ENCODE data around the gene G2E3. TPM values are rescaled to one million over a fixed set of nuclear protein-coding genes. Genes with fewer than 3 reads are reported as not detected.
"Not testable (repeated sequence)": the region's sequence is repeated elsewhere in the genome, so short reads cannot be mapped to it uniquely, and the experiment has no call there.

Gene G2E3
- total RNA-seq, 2 donors from 2014 or later, result 6.6 to 8.8 TPM

- H3K27me3 ChIP-seq, result no peaks in the 10 kb centered on the region
- intact Hi-C loops (cut with DNase I), result no loop called here
- H3K4me1 ChIP-seq, result peaks cover 14% of the 10 kb centered on the region
- no peak overlapping the region for H3K27ac ChIP-seq
- H3K9me3 ChIP-seq, result no peaks in the 10 kb centered on the region
- H3K4me3 ChIP-seq, result no peak overlapping the region
- TF ChIP-seq POLR2A (IDR thresholded peaks at IDR 0.05) (no peak), CTCF (IDR thresholded peaks at IDR 0.05) (no peak)
- DNase-seq (no peak), ATAC-seq (no peak)
- WGBS, 2 donors, result 70 to 85% methylated on average over 2 of the region's 2 CpGs
- no peaks in the 10 kb centered on the region for H3K36me3 ChIP-seq (replicated peaks in 1 of 2; ENCODE audit: insufficient read depth in 1 of 2, low read depth in 2 of 2)
These were observed 15.0 kb downstream of the G2E3 start for GRCh38 chr14:30573966-30574365.

GRCh38 chr14:30574777-30575176 lies 15.8 kb downstream of the G2E3 start:
- H3K27me3 ChIP-seq; H3K27ac ChIP-seq; intact Hi-C loops (cut with DNase I); ATAC-seq; DNase-seq; H3K9me3 ChIP-seq; H3K36me3 ChIP-seq (replicated peaks in 1 of 2; ENCODE audit: insufficient read depth in 1 of 2, low read depth in 2 of 2); H3K4me3 ChIP-seq: not testable (repeated sequence)
- WGBS, 2 donors, result 94% methylated on average over 3 of the region's 3 CpGs
- H3K4me1 ChIP-seq, result peaks cover 14% of the 10 kb centered on the region

- H3K9me3 ChIP-seq; DNase-seq; ATAC-seq; H3K27ac ChIP-seq; H3K4me3 ChIP-seq; H3K36me3 ChIP-seq (replicated peaks in 1 of 2; ENCODE audit: insufficient read depth in 1 of 2, low read depth in 2 of 2); H3K27me3 ChIP-seq; intact Hi-C loops (cut with DNase I): not testable (repeated sequence)
- H3K4me1 ChIP-seq, result peaks cover 14% of the 10 kb centered on the region
- 96 to 100% methylated on average over 1 of the region's 1 CpG for WGBS, 2 donors
These were observed 17.4 kb downstream of the G2E3 start for GRCh38 chr14:30576333-30576732.

GRCh38 chr14:30580616-30581282 lies 21.8 kb downstream of the G2E3 start:
- DNase-seq (no peak), ATAC-seq (no peak)
- Histone ChIP-seq H3K4me3 (no peak overlapping the region), H3K4me1 (no peaks in the 10 kb centered on the region), H3K36me3 (replicated peaks in 1 of 2; ENCODE audit: insufficient read depth in 1 of 2, low read depth in 2 of 2) (no peaks in the 10 kb centered on the region), H3K27ac (no peak overlapping the region), H3K9me3 (no peaks in the 10 kb centered on the region), H3K27me3 (no peaks in the 10 kb centered on the region)
- intact Hi-C loops (cut with DNase I), result no loop called here
- 87 to 89% methylated on average over 2 of the region's 2 CpGs for WGBS, 2 donors
- TF ChIP-seq CTCF (IDR thresholded peaks at IDR 0.05) (no peak), POLR2A (IDR thresholded peaks at IDR 0.05) (no peak)

- ATAC-seq (no peak), DNase-seq (no peak)
- Histone ChIP-seq H3K27me3 (no peaks in the 10 kb centered on the region), H3K4me3 (no peak overlapping the region), H3K36me3 (replicated peaks in 1 of 2; ENCODE audit: insufficient read depth in 1 of 2, low read depth in 2 of 2) (no peaks in the 10 kb centered on the region), H3K4me1 (no peaks in the 10 kb centered on the region), H3K9me3 (no peaks in the 10 kb centered on the region), H3K27ac (no peak overlapping the region)
- intact Hi-C loops (cut with DNase I), result no loop called here
- 65 to 82% methylated on average over 7 of the region's 7 CpGs for WGBS, 2 donors
- TF ChIP-seq POLR2A (IDR thresholded peaks at IDR 0.05), result no peak
These were observed 22.3 kb downstream of the G2E3 start for GRCh38 chr14:30581283-30581625.

- intact Hi-C loops (cut with DNase I), result no loop called here
- no peaks in the 10 kb centered on the region for H3K27me3 ChIP-seq
- no peak overlapping the region for H3K4me3 ChIP-seq
- ATAC-seq (no peak), DNase-seq (no peak)
- TF ChIP-seq POLR2A (IDR thresholded peaks at IDR 0.05) (no peak), CTCF (IDR thresholded peaks at IDR 0.05) (no peak)
- H3K36me3 ChIP-seq (replicated peaks in 1 of 2; ENCODE audit: insufficient read depth in 1 of 2, low read depth in 2 of 2), result no peaks in the 10 kb centered on the region
- H3K4me1 ChIP-seq, result no peaks in the 10 kb centered on the region
- H3K9me3 ChIP-seq, result no peaks in the 10 kb centered on the region
- H3K27ac ChIP-seq, result no peak overlapping the region
- 92 to 98% methylated on average over 1 of the region's 1 CpG for WGBS, 2 donors
These were observed 23.4 kb downstream of the G2E3 start for GRCh38 chr14:30582376-30582775.

Measured in body of pancreas (tissue), 4 donors.